Measurements from ENCODE around the gene CACNG4. TPM values are rescaled to one million over a fixed set of nuclear protein-coding genes. Genes with fewer than 3 reads are reported as not detected.

CACNG4 gene
- total RNA-seq, 4 donors from 2014 or later, result 0.21 to 3.9 (median 0.26) TPM; not detected in 1

- no peak overlapping the region for H3K4me3 ChIP-seq
- intact Hi-C loops (cut with DNase I; ENCODE audit: low total_unique reads), result no loop called here
- DNase-seq, result no peak
These were observed 34.9 kb upstream of the CACNG4 start for GRCh38 chr17:66929591-66929990.

GRCh38 chr17:66930933-66931332 is 33.6 kb upstream of the CACNG4 start:
- Histone ChIP-seq H3K4me1 (no peaks in the 10 kb centered on the region), H3K9me3 (no peaks in the 10 kb centered on the region), H3K36me3 (no peaks in the 10 kb centered on the region), H3K27ac (no peak overlapping the region), H3K27me3 (no peaks in the 10 kb centered on the region), H3K4me3 (no peak overlapping the region)
- no peak for DNase-seq
- intact Hi-C loops (cut with DNase I; ENCODE audit: low total_unique reads), result no loop called here
- no peak for TF ChIP-seq POLR2A (IDR thresholded peaks at IDR 0.05)
- TF ChIP-seq CTCF (IDR thresholded peaks at IDR 0.05), result no peak

More at GRCh38 chr17:66929591-66929990, 34.9 kb upstream of the CACNG4 start:
- TF ChIP-seq POLR2A (IDR thresholded peaks at IDR 0.05), result no peak
- no peak for TF ChIP-seq CTCF (IDR thresholded peaks at IDR 0.05)
- Histone ChIP-seq H3K9me3 (no peaks in the 10 kb centered on the region), H3K4me1 (no peaks in the 10 kb centered on the region), H3K27ac (no peak overlapping the region), H3K36me3 (no peaks in the 10 kb centered on the region), H3K27me3 (no peaks in the 10 kb centered on the region)

DNA sequence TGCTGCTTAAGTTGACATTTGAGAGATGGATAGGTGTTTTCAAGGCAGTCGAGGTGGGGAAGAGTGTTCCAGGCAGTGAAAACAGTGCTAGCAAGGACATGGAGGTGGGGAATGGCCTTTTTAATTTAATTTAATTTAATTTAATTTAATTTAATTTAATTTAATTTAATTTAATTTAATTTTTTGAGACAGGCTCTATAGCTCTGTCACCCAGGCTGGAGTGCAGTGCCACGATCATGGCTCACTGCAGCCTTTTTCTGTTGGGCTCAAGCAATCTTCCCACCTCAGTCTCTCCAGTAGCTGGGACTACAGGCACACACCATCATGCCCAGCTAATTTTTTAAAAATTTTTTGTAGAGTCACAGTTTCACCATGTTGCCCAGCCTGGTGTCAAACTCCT is 32.2 kb upstream of the CACNG4 start:
- intact Hi-C loops (cut with DNase I; ENCODE audit: low total_unique reads), result no loop called here
- H3K4me3 ChIP-seq, result no peak overlapping the region
- H3K4me1 ChIP-seq, result no peaks in the 10 kb centered on the region
- H3K27me3 ChIP-seq, result no peaks in the 10 kb centered on the region
- TF ChIP-seq CTCF (IDR thresholded peaks at IDR 0.05), result no peak
- no peak for TF ChIP-seq POLR2A (IDR thresholded peaks at IDR 0.05)
- H3K36me3 ChIP-seq, result no peaks in the 10 kb centered on the region
- H3K9me3 ChIP-seq, result no peaks in the 10 kb centered on the region
- no peak overlapping the region for H3K27ac ChIP-seq
- no peak for DNase-seq

- Histone ChIP-seq H3K36me3 (no peaks in the 10 kb centered on the region), H3K27me3 (no peaks in the 10 kb centered on the region), H3K4me1 (no peaks in the 10 kb centered on the region), H3K27ac (no peak overlapping the region), H3K4me3 (no peak overlapping the region), H3K9me3 (no peaks in the 10 kb centered on the region)
- intact Hi-C loops (cut with DNase I; ENCODE audit: low total_unique reads), result no loop called here
- no peak for TF ChIP-seq CTCF (IDR thresholded peaks at IDR 0.05)
- TF ChIP-seq POLR2A (IDR thresholded peaks at IDR 0.05), result no peak
- no peak for DNase-seq
These were observed 30.5 kb upstream of the CACNG4 start for GRCh38 chr17:66934040-66934439.

GRCh38 chr17:66935717-66936116 is 28.8 kb upstream of the CACNG4 start:
- Histone ChIP-seq H3K27me3 (no peaks in the 10 kb centered on the region), H3K4me1 (no peaks in the 10 kb centered on the region), H3K36me3 (no peaks in the 10 kb centered on the region), H3K4me3 (no peak overlapping the region), H3K9me3 (no peaks in the 10 kb centered on the region), H3K27ac (no peak overlapping the region)
- no peak for DNase-seq
- intact Hi-C loops (cut with DNase I; ENCODE audit: low total_unique reads), result no loop called here
- TF ChIP-seq CTCF (IDR thresholded peaks at IDR 0.05) (no peak), POLR2A (IDR thresholded peaks at IDR 0.05) (no peak)

All from uterus (tissue), 4 donors.